Right forelimb (tissue), 1 donor: ENCODE measurements around the gene PDE10A.
"Not testable (repeated sequence)": the region's sequence is repeated elsewhere in the genome, so short reads cannot be mapped to it uniquely, and the experiment has no call there.

Source experiments
- DNase-seq: peaks from one replicate; pipeline ENCODE4 v3.0.0-alpha.2; 2018

PDE10A gene

GRCh38 chr6:165519316-165519715, 143.7 kb downstream of the PDE10A start:
- DNase-seq = no peak

GRCh38 chr6:165515963-165516624, 146.9 kb downstream of the PDE10A start:
- no peak for DNase-seq

DNA sequence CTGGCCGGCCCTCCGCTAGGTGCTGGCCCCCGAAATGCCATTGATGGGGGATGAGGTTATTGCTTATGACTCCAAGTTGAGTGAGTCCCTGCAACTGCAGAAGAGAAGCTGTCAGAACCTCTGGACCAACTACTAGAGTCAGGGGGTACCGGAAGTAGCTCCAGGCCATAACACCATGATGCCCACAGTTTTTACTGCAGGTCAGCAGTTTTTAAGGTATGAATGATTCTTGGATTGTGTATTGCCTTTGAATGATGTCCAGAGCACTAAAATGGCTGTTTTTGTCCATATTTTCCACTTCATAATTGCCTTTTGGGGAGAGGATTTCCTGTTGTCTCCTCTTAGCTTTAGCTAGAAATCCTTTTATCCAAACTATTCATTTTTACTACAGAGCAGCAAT, 148.4 kb downstream of the PDE10A start:
- DNase-seq = no peak

GRCh38 chr6:165511807-165512206, 151.2 kb downstream of the PDE10A start:
- DNase-seq = no peak

- DNase-seq = no peak
Observed at GRCh38 chr6:165508321-165508869, 154.6 kb downstream of the PDE10A start.

DNA sequence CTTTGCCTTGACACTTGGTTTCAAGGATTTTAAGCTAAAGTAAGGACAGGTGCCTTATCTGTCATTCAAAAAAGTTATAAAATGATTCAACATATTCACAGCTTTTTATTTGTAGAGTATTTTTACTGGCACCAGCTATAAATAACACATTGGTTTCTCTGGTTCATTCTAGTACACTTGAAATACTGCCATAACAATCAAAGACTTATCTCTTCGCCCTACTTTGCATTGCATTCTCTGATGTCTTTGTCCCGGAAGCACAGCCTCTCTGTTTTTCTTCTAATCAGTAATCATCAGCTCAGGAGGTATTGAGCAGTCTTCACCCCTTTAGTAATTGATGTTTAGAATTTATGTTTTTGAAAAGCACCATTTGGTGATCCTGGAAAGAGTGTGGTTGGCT, 156.4 kb downstream of the PDE10A start:
- no peak for DNase-seq

- not testable (repeated sequence) for DNase-seq
Observed at GRCh38 chr6:165500214-165500907, 162.7 kb downstream of the PDE10A start.

DNA sequence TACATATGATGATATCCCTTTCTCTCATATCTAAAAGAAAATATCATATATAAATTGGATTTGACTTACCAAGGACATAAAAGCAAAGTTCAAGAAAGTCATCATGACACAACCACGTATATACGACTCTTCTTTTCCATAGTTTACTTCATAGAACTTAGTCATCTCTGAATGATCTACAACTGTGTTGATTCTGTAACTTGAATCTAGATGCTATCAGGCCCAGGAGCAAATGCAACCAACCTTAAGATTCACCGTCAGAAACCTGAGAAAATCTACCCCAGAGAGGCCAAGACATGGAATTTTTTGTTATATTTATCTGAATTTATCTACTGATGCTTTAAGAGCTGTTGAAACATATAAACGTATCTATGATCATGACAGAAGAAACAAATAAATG, 165.6 kb downstream of the PDE10A start:
- no peak for DNase-seq

DNA sequence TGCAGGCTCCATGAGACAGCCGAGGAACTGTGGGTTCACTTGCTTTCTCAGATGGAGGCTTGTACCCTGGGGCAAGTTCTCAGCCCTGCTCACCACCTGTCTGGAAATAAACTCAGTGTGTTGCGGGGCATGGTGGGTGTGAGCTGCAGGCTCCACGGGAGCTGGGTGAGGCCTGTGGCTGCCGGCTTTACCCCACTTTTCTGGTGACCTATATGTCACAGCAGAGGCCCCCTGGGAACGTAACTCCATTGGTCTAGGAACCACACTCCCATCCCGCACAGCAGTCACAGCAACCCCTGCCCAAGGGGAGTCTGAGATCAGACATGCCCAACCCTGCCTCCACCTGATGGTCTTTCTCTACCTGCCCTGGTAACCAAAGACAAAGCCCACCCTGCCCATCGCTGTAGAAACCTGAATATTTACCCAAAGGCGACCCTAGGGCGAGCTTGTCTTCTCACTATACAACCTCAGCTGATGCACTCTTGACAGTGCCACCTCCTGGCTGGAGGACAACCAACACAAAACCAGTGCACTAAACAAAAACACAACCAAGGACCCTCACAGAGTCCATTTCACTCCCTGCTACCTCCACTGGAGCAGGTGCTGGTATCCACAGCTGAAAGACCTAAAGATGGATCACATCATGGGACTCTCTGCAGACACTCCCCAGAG, 174.3 kb downstream of the PDE10A start:
- no peak for DNase-seq

- DNase-seq = no peak
Observed at GRCh38 chr6:165487950-165488349, 175.1 kb downstream of the PDE10A start.

GRCh38 chr6:165487347-165487746, 175.7 kb downstream of the PDE10A start:
- DNase-seq = no peak

GRCh38 chr6:165486183-165487137, 176.6 kb downstream of the PDE10A start:
- no peak for DNase-seq

DNA sequence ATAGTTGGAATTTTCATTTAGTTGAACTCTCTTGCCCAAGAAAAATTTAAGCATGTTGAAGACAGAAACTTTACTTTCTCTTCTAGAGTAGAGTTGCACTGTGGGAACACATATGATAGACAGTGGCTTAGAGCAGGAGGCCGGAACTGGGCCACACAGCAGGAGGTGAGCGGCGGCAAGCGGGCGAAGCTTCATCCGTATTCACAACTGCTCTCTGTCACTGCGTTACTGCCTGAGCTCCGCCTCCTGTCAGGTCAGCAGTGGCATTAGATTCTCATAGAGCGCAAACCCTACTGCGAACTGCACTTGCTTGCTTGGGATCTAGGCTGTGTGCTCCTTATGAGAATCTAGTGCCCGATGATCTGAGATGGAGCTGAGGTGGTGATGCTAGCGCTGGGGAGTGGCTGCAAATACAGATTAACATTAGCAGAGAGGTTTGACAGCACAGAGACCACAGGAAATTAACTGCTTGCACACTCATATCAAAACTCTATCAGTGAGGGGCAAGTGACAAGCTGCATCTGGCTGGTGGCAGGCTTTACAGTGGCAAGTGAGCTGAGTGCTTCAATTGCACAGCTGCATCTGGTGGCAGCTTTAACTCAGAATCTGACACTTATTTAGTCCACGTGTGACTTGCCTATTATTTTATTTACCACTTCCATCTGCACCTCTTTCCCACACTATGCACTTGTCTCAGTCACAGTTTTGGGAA, 178.7 kb downstream of the PDE10A start:
- no peak for DNase-seq

- DNase-seq = no peak
Observed at GRCh38 chr6:165481921-165482320, 181.1 kb downstream of the PDE10A start.

DNA sequence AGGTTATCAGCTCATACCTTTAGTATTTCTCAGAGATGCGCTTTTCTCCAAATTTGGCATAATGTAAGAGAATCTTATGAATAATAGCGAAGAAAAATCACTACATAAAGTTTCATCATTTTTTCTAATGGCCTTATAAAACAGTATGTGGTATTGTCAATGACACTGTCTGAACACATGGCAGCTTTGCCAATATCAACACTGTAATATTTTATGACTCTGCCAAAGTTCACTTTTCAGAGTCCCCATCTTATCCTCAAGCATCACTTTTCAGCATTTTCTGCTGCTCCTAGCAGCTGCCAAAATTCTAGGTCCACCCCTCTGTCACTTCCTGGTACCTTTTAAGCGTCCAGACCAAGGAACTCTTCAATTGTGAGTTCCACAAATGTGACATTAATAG, 182.1 kb downstream of the PDE10A start:
- no peak for DNase-seq

DNA sequence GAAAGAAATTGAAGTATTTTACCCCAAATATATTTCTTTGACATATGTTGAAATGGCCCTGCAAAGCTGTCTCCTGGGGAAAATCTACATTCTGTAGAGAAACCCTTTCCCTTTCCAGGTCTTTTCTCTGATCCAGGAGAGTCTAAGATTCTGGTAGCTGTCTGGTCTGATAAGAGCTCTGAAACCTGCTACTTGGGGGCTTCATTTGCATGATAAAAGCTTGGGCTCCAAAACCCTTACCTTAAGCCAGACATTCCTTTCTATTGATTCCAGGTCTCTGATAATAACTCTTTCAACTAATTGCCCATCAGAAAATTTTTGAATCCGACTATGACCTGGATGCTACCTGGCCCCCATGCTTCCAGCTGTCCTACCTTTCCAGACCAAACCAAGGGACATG, 184.5 kb downstream of the PDE10A start:
- DNase-seq = no peak

DNA sequence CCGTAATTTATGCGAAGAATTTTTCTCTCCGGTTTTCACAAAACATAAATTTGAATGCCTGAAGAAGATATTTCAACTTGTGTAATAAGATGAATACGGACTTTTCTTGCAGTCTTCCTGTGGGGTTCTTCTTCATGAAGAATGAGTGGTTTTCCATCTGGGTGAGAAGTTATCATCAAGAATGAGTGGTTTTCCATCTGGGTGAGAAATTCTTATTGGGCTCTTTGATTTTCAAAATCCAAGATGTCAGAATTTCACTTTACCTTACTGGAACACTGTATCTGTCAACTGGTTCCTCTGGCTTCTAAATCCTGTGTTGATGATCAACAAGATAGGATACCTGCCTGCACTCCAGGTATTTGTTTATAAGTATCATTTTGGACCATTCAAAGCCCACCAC, 193.6 kb downstream of the PDE10A start:
- no peak for DNase-seq

DNA sequence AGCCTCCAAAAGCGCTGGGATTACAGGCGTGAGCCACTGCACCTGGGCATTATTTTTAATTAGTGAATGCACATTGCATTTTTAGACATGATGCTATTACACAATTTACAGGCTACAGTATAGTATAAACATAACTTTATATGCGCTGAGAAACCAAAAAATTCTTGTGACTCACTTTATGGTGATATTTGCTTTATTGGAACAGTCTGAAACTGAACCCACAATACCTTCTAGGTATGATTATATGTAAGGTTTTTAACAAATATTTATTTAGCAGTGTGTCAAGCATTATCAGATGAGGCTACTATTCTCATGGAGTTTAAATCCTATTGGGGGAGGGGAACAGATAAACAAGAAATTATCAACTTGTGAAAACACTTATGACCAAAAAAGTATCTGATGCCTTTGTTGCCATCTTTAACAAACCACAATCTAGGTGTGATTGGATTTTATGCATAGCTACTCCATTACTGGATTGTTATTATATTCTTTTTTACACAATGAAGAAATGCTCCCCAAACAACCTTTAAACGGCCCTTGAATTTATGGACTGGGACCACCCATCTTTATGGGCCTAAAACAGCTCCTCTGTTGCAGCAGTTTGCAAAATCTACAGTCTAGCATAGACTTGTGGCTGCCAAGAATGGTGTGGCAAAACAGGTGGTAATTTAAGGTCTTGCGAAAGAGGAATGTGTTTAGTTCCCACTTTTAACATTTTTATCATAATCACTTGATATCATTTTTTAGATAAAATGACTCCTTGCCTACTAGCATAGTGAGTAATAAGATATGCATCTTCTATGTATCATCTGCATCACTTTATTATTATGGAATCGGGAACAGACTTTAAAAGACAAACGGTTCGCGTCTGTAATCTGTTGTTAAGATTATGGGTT, 194.5 kb downstream of the PDE10A start:
- no peak for DNase-seq

GRCh38 chr6:165463499-165463898, 199.5 kb downstream of the PDE10A start:
- DNase-seq = not testable (repeated sequence)

DNA sequence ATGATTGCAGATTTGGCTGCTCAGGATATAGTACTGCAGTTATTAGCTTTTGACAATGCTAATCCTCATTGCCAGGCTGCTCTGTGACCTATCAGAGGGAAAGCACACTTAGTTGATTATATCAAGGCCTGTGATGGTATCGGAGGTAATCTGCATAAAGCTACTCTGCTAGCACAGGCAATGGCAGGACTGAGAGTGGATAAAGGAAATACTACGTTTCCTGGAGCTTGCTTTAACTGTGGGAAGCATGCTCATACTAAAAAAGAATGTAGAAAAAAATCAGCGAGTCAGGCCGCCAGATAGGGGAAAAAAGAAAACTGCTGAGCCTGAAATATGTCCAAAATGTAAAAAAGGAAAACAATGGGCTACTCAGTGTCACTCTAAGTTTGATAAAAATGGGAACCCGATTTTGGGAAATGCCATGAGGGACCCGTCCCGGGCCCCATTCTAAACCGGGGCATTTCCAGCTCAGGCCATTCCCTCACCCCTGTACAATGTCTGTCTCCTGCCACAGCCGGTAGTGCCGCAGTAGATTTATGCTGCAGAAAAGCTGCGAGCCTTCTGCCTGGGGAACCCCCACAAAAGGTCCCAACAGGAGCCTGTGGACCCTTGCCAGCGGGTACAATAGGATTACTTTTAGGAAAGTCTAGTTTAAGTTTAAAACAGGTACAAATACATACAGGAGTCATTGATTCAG, 203.3 kb downstream of the PDE10A start:
- not testable (repeated sequence) for DNase-seq
